PC-3 (cell line): ENCODE measurements around the gene TRIM21.

Experiments used
- EZH2 ChIP-seq: fragments of 300-600 bp; sonication (generic); IDR thresholded peaks from one replicate; pipeline ENCODE4 v1.6.1; 2017; ENCODE audit warnings: antibody characterized with exemption, mild to moderate bottlenecking, low read length; ENCODE audit not compliant: unreplicated experiment
- TF ChIP-seq, protein P1 (sequence below): fragments of 300-600 bp; sonication (generic); conservative IDR thresholded peaks from 2 replicates; pipeline ENCODE4 v1.5.1; 2017; ENCODE audit warnings: antibody characterized with exemption, low read depth, mild to moderate bottlenecking, low read length

DNA sequence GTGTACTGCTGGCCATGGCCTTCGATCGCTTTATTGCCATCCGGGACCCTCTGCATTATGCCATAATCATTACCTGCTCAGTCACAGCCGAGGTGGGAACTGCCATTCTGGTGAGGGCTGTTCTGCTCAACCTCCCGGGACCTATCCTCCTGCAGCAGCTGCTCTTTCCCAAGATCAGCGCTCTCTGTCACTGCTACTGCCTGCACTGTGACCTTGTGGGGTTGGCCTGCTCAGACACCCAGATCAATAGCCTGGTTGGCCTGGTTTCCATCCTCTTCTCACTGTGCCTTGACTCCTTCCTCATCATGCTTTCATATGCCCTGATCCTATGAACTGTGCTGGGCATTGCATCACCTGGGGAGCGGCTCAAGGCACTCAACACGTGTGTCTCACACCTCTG is 24.9 kb upstream of the TRIM21 start:
- TF ChIP-seq, protein P1, sequence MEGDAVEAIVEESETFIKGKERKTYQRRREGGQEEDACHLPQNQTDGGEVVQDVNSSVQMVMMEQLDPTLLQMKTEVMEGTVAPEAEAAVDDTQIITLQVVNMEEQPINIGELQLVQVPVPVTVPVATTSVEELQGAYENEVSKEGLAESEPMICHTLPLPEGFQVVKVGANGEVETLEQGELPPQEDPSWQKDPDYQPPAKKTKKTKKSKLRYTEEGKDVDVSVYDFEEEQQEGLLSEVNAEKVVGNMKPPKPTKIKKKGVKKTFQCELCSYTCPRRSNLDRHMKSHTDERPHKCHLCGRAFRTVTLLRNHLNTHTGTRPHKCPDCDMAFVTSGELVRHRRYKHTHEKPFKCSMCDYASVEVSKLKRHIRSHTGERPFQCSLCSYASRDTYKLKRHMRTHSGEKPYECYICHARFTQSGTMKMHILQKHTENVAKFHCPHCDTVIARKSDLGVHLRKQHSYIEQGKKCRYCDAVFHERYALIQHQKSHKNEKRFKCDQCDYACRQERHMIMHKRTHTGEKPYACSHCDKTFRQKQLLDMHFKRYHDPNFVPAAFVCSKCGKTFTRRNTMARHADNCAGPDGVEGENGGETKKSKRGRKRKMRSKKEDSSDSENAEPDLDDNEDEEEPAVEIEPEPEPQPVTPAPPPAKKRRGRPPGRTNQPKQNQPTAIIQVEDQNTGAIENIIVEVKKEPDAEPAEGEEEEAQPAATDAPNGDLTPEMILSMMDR = no peak
- no peak for TF ChIP-seq EZH2
